ENCODE results near the gene ZDHHC24. TPM values are rescaled to one million over a fixed set of nuclear protein-coding genes. Genes with fewer than 3 reads are reported as not detected.
"Not testable (repeated sequence)": the region's sequence is repeated elsewhere in the genome, so short reads cannot be mapped to it uniquely, and the experiment has no call there.

Gene ZDHHC24, protein sequence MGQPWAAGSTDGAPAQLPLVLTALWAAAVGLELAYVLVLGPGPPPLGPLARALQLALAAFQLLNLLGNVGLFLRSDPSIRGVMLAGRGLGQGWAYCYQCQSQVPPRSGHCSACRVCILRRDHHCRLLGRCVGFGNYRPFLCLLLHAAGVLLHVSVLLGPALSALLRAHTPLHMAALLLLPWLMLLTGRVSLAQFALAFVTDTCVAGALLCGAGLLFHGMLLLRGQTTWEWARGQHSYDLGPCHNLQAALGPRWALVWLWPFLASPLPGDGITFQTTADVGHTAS
- total RNA-seq (2014; rRNA removed; shearing (Covaris generic)) = 2.6 and 3.1 TPM in 2 replicates

DNA sequence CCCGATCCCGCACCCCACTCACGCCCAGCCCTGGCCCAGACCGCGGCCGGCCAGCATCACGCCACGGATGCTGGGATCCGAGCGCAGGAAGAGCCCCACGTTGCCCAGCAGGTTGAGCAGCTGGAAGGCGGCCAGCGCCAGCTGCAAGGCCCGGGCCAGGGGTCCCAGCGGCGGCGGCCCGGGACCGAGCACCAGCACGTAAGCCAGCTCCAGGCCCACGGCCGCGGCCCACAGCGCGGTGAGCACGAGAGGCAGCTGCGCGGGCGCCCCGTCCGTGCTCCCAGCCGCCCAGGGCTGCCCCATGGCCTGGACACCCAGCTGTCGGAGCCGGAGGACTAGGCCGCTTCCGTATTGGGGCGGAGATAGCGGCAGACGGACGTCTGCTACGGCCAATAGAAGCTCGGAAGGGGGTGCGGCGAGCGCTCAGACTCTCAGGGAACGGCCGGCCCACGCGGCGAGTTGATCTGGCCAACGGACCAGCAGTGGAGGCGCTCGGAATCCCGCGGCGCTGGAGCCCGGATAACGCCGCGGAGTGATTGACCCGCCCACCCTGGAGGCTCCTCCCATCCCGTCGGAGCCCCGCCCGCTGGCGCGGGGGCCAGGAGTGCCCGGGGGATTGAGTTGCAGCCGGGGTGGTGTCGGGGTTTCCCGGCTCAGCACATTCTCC lies at the start of gene ZDHHC24:
Gene ZDHHC24, minus strand, starts transcription at position 348 of the 667 bp plus-strand sequence. Its CDS starts 45 bp downstream, at position 303.
- no peaks in the 10 kb centered on the region for H3K27me3 ChIP-seq
- H3K9me3 ChIP-seq (replicated peaks) = no peaks in the 10 kb centered on the region
- H3K36me3 ChIP-seq = no peaks in the 10 kb centered on the region
- peak within 1 kb of the TSS; percentile 72 for H3K4me3 ChIP-seq
- peaks cover 7% of the 10 kb centered on the region for H3K4me1 ChIP-seq
- peak; percentile 95 to 97 for DNase-seq
- peak within 1 kb of the TSS; percentile 26 for H3K27ac ChIP-seq

DNA sequence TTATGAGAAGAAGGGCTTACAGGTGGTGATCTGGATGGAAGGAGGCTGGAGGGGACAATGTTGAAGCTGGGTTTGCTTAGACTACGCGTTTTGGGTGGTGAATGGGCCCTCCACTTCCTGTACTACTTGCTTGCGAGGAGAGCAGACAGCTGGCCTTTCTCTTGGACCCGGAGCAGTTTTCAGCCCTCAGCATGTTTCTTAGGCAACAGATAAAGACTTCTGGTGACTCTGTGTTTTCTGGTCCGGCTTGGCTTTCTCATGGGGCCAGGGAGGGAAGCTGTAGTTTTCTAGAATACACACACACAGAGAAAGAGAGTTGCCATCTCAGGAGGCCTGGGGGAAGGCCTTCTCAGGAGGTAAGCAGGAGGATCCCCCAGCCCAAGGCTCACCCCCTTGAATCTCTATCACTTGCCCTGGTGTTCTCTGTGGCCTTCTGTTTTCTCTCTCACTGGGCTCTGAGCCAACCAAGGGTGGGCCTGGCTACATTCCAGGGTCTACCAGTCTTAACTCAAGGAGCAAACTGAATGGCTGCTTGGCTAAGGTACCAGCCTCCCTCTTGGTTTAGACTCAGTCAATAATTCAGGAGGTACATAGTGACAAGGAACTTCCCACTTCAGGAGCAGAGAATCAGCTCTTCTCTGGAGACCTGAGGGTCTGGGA lies 49.5 kb upstream of the ZDHHC24 start:
- DNase-seq = peak in 1 of 2 experiments; percentile 34
- peaks cover 7% of the 10 kb centered on the region; the same call in 1 of the 2 replicates for H3K4me1 ChIP-seq
- H3K9me3 ChIP-seq (replicated peaks) = no peaks in the 10 kb centered on the region
- H3K27ac ChIP-seq = no peak overlapping the region
- H3K4me3 ChIP-seq = no peak overlapping the region
- no peaks in the 10 kb centered on the region for H3K36me3 ChIP-seq
- no peaks in the 10 kb centered on the region for H3K27me3 ChIP-seq

DNA sequence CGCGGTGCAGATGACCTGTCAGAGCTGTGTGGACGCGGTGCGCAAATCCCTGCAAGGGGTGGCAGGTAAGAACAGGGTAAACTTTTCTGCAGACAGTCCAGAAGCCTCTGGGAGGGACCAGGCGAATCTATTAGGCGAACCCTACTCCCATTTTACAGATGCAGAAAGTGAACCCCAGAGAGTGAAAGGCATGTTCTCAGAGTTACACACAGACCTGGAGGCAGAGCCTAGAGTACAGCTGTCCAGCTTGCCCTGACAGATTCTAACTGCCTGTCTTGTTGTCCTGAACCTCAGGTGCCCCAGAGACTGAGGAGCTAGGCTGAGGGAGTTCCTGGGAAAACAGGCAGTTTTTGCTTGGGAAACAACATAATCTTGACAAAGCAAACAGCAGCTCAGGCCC lies 47.8 kb upstream of the ZDHHC24 start:
- H3K27ac ChIP-seq = no peak overlapping the region
- H3K4me1 ChIP-seq = peaks cover 7% of the 10 kb centered on the region; the same call in 1 of the 2 replicates
- DNase-seq = no peak

DNA sequence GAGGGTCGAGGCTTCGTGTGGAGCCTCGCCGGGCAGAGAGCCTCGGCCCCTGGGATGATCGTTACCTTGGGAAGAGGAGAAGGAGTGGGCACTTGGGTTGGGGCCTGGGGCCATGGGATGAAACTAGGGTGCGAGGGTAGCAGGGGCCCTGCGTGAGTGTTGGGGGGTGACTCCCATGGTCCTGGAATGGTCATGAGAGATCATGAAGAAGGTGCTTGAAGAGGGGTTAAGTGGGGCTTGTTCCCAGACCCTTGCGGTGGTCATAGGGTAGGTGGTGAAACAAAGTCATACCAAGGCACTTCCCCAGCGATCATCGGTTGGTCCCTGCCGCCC lies 47.4 kb upstream of the ZDHHC24 start:
- peak overlapping the region; percentile 14; the same call in 1 of the 2 replicates for H3K27ac ChIP-seq
- H3K4me3 ChIP-seq = peak overlapping the region; percentile 69
- H3K36me3 ChIP-seq = no peaks in the 10 kb centered on the region
- H3K27me3 ChIP-seq = no peaks in the 10 kb centered on the region
- DNase-seq = no peak
- H3K9me3 ChIP-seq (replicated peaks) = no peaks in the 10 kb centered on the region
- H3K4me1 ChIP-seq = peaks cover 7% of the 10 kb centered on the region; the same call in 1 of the 2 replicates

More for the DNA sequence above, 47.8 kb upstream of the ZDHHC24 start:
- no peaks in the 10 kb centered on the region for H3K36me3 ChIP-seq
- H3K9me3 ChIP-seq (replicated peaks) = no peaks in the 10 kb centered on the region
- no peaks in the 10 kb centered on the region for H3K27me3 ChIP-seq
- peak overlapping the region; percentile 69 for H3K4me3 ChIP-seq

DNA sequence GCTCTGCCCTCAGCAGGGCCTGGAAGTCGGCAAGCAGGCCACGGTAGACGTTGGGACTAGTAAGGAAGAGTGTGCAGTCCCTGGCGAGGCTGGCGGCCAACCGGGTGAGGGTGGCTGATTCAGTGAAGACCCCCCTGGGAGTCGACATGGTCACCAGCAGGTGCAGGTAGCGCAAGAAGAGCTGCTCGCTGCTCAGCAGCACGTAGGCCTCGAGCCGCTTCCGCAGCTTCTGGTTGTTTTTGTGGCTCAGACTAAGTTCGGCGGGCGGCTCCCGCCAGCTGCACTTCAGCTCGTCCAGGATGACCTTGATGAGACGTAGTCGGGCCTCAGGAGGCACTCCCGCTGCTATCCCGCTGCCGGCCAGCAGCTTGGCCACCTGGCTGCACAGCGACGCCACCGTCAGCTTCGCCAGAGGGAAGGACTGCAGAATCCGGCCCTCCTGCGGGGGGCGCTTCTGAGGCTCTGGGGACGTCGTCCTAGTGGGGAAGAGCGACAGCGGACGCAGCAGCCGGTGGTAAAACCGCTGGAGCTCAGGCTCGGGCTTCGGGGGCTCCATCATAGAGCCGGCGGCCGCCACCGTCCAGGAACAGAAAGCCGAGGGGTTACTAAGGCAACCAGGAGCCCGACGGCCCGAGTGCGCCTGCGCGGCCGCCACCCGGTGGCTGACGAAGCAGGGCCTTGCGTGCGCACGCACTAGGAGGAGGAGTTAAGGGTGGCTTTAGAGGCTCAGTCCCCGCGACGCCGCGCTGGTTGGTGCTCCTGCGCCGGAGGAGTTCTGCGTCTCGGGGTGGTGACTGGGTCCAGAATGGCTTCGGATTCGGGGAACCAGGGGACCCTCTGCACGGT lies 46.8 kb upstream of the ZDHHC24 start, which contains the start of the genes CCDC87 and CCS:
Gene CCDC87, minus strand, starts transcription at position 607 of the 846 bp plus-strand sequence. Its CDS starts 48 bp downstream, at position 559.
Gene CCS, plus strand, starts transcription at position 729 of the 846 bp plus-strand sequence. Its CDS starts 77 bp downstream, at position 806.
- Histone ChIP-seq H3K9me3 (replicated peaks) (no peaks in the 10 kb centered on the region), H3K4me3 (peak within 1 kb of the TSS; percentile 69), H3K36me3 (no peaks in the 10 kb centered on the region), H3K27ac (peak within 1 kb of the TSS; percentile 14; the same call in 1 of the 2 replicates), H3K27me3 (no peaks in the 10 kb centered on the region), H3K4me1 (peaks cover 7% of the 10 kb centered on the region; the same call in 1 of the 2 replicates)
- peak; percentile 96 for DNase-seq

DNA sequence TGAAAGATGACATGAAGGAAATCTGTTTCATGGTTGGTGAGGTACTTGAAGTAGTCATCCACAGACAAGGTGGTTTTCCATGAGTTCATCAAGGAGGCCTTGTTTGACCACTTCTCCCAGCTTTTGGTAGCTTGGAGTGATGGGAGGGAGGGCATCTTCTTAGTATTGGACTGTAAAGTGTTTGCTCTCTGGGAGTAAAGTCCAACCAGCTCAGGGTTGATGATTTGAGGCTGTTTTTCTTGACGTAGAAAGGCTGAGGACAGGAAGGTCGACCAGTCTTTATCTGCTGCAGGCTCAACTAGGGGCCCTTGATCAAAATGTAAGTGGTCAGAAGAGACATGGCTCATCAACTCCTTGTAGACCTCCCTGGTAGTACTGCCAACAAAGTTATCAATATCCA lies 45.3 kb upstream of the ZDHHC24 start:
- no peak for DNase-seq
- Histone ChIP-seq H3K4me1 (peaks cover 7% of the 10 kb centered on the region; the same call in 1 of the 2 replicates), H3K27ac (no peak overlapping the region), H3K27me3 (no peaks in the 10 kb centered on the region), H3K36me3 (no peaks in the 10 kb centered on the region), H3K9me3 (replicated peaks) (no peaks in the 10 kb centered on the region), H3K4me3 (no peak overlapping the region)

DNA sequence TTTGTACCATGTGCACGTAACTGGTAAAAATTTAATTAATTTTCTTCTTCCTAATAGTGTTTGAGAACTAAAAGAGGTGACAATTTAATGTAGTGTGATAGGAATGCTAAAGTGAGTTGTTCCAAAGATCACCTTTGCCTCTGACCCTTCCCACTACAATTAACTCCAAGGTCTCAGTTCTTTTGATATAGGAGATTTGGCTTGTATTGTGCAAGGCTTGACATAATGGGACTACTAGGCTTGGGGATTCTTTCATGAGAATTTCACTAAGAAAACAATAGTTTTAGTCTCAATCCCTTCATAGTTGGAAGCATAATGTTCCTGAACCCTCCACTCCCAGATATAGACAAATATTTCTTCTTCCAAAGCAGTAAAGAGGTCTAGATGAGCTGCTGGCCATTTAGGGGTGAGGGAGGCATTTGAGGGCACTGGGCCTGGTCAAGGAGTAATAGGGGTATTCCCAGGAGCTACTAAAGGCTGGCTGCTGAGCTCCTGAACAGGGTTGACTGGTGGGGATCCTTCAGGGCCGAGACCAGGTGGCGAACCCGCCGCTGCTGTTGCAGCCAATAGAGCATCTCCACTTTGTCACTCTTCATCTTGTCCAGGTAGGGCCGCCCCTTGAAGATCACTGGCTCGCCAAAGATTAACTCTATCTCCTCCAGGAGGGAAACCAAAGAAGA lies 44.3 kb upstream of the ZDHHC24 start:
- Histone ChIP-seq H3K4me1 (peaks cover 7% of the 10 kb centered on the region; the same call in 1 of the 2 replicates), H3K4me3 (no peak overlapping the region), H3K27me3 (no peaks in the 10 kb centered on the region), H3K36me3 (no peaks in the 10 kb centered on the region), H3K9me3 (replicated peaks) (no peaks in the 10 kb centered on the region), H3K27ac (no peak overlapping the region)
- DNase-seq = no peak

DNA sequence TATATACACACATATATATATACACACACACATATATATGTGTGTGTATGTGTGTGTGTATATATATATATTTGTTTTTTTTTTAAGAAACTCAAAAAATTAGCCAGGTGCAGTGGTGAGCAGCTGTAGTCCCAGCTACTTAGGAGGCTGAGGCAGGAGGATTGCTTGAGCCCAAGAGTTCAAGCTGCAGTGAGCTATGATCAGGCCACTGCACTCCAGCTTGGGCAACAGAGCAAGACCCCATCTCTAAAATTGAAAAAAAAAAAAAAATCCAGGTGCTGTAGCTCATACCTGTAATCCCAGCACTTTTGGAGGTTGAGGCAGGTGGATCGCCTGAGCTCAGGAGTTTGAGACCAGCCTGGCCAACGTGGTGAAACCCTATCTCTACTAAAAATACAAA lies 43.5 kb upstream of the ZDHHC24 start:
- not testable (repeated sequence) for H3K4me3 ChIP-seq; H3K4me1 ChIP-seq; H3K36me3 ChIP-seq; DNase-seq; H3K27ac ChIP-seq; H3K27me3 ChIP-seq; H3K9me3 ChIP-seq (replicated peaks)

DNA sequence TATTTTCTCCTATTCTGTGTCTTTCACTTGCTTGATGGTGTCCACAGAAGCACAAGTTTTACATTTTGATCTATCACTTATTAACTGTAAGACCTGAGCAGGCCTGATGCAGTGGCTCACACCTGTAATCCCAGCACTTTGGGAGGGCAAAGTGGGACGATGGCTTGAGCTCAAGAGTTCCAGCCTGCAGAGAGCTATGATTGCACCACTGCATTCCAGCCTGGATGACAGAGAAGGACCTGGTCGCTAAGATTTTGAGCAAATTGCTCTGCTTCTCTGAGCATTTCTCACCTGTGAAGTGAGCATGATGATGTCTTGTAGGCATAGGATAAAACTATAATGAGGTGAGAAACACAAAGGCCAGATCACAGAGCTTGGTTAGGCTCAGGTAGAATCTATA lies 40.3 kb upstream of the ZDHHC24 start:
- Histone ChIP-seq H3K4me3 (no peak overlapping the region), H3K9me3 (replicated peaks) (no peaks in the 10 kb centered on the region), H3K27ac (no peak overlapping the region), H3K27me3 (no peaks in the 10 kb centered on the region), H3K4me1 (no peaks in the 10 kb centered on the region), H3K36me3 (no peaks in the 10 kb centered on the region)
- no peak for DNase-seq

DNA sequence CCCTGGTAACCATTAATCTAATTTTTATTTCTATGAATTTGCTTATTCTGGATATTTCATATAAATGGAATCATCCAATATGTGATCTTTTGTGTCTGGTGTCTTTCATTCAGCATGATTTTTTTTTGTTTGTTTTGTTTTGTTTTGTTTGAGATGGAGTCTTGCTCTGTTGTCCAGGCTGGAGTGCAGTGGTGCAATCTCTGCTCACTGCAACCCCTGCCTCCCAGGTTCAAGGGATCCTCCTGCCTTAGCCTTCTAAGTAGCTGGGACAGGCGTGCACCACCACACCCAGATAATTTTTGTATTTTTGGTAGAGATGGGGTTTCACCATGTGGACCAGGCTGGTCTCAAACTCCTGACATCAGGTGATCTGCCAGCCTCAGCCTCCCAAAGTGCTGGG lies 39.6 kb upstream of the ZDHHC24 start:
- not testable (repeated sequence) for DNase-seq; H3K4me3 ChIP-seq; H3K27ac ChIP-seq; H3K9me3 ChIP-seq (replicated peaks); H3K4me1 ChIP-seq; H3K36me3 ChIP-seq; H3K27me3 ChIP-seq

DNA sequence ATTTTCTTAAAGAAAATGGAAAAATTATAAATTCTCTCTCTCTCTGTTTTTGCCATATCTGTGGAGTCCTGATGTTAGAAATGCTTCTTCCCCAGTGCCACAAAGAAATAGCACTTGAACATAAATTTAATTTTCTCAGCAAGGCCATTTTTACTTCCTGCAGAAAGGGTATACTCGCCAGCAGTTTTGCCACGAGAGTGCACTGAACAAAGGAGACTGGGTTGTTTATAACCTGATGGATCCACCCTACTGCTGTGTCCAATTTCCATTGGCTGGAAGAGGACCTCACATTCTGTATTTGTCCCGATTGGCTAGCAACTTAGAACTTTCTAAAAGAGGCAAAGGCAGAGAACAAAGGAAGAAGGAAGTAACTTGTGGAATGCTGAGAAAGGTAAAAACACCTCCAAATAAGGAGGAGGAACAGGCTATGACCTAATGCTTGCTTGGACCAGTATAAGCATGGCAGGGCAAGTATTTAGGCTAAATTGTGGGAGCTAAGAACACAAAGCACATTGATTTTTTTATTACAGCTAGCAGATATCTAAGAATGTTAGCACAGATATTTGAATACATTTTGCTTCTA lies 36.8 kb upstream of the ZDHHC24 start:
- H3K36me3 ChIP-seq; H3K27ac ChIP-seq; H3K27me3 ChIP-seq; DNase-seq; H3K4me1 ChIP-seq; H3K4me3 ChIP-seq; H3K9me3 ChIP-seq (replicated peaks): not testable (repeated sequence)

DNA sequence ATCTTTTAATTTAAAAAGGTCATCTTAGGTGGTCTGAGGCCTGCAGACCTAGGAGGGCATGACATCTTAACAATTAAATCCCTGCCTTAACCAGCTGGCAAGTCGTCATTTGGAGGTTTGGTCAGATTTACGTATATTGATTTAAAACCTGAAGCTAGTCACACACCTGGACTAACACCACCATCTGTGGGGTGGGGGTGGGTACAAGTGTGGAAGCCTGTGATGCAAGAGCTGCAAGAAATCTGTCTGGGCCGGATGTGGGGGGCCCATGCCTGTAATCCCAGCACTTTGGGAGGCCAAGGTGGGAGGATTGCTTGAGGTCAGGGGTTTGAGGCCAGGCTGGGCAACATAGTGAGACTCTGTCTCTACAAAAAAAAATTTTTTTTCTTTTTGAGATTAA lies 35.4 kb upstream of the ZDHHC24 start:
- Histone ChIP-seq H3K4me1 (no peaks in the 10 kb centered on the region), H3K4me3 (no peak overlapping the region), H3K36me3 (no peaks in the 10 kb centered on the region), H3K9me3 (replicated peaks) (no peaks in the 10 kb centered on the region), H3K27ac (no peak overlapping the region), H3K27me3 (0 out of 2 replicates have a peak, but pooled peaks cover 3% of the 10 kb centered on the region)
- no peak for DNase-seq

DNA sequence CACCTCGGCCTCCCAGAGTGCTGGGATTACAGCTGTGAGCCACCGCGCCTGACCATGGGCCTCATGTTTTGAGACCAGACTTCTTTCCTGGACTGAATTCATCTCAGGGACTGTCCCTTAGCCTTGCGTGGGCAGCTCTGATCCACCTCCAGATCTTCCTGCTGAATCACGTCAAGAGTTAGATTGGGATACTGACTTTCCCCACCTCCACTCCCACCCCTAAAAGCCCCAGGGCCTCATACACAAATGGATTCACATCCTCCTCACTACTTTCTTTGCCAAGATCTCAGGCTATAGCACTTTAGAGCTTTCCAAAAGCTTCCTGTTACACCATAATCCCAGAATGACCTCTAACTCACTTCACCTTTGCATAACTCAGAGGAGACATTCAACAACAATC lies 35.0 kb upstream of the ZDHHC24 start:
- 0 out of 2 replicates have a peak, but pooled peaks cover 3% of the 10 kb centered on the region for H3K27me3 ChIP-seq
- H3K9me3 ChIP-seq (replicated peaks) = no peaks in the 10 kb centered on the region
- H3K36me3 ChIP-seq = no peaks in the 10 kb centered on the region
- no peak for DNase-seq
- no peak overlapping the region for H3K27ac ChIP-seq
- H3K4me3 ChIP-seq = no peak overlapping the region
- H3K4me1 ChIP-seq = no peaks in the 10 kb centered on the region
